ENCODE measurements around the gene RABGEF1.
"Not testable (repeated sequence)": the region's sequence is repeated elsewhere in the genome, so short reads cannot be mapped to it uniquely, and the experiment has no call there.

The RABGEF1 gene

GRCh38 chr7:66740302-66740979 is at the start of gene RABGEF1:
Gene RABGEF1, plus strand, starts transcription at chr7:66740733. Its CDS starts 31,167 bp downstream, at chr7:66771900.
- no peak for FAIRE-seq
- peak; percentile 80 for DNase-seq (ENCODE audit: low spot score)

- no peak for DNase-seq (ENCODE audit: low spot score)
- no peak for FAIRE-seq
These were observed 47.2 kb upstream of the RABGEF1 start for GRCh38 chr7:66693331-66693730.

DNA sequence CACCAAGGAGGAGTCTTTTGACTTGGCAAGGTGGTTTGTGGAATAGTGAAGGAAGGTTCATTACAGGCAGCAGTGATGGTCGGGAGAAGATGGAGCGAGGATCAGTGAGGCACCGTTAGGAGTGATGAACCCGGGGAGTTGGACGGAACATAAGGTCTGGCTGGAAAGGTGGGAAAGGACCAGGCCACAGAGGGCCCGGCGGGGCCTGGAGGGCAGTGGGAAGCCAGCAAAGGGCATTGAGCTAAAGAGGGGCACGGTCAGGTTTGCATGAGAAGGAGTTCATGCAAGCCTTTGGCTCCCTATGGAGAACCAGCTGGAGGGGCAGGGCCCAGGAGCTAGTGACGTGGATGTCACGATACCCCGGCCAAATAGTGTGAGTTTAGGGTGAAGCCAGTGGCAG is 46.2 kb upstream of the RABGEF1 start:
- no peak for DNase-seq (ENCODE audit: low spot score)
- FAIRE-seq = no peak

GRCh38 chr7:66695417-66695816 is 45.1 kb upstream of the RABGEF1 start:
- FAIRE-seq; DNase-seq (ENCODE audit: low spot score): not testable (repeated sequence)

DNA sequence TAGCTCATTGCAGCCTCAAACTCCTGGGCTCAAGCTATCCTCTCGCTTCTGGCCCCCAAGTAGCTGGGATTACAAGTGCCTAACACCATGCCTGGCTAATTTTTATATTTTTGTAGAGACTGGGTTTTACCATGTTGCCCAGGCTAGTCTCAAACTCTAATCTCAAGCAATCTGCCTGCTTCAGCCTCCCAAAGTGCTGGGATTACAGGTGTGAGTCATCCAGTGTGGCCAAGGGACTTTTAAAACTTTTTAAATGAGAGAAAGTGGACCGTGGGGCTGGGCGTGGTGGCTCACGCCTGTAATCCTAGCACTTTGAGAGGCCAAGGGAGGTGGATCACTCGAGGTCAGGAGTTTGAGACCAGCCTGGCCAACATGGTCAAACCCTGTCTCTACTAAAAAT is 44.4 kb upstream of the RABGEF1 start:
- FAIRE-seq; DNase-seq (ENCODE audit: low spot score): not testable (repeated sequence)

GRCh38 chr7:66696774-66697191 is 43.8 kb upstream of the RABGEF1 start:
- FAIRE-seq = no peak
- DNase-seq (ENCODE audit: low spot score) = no peak

DNA sequence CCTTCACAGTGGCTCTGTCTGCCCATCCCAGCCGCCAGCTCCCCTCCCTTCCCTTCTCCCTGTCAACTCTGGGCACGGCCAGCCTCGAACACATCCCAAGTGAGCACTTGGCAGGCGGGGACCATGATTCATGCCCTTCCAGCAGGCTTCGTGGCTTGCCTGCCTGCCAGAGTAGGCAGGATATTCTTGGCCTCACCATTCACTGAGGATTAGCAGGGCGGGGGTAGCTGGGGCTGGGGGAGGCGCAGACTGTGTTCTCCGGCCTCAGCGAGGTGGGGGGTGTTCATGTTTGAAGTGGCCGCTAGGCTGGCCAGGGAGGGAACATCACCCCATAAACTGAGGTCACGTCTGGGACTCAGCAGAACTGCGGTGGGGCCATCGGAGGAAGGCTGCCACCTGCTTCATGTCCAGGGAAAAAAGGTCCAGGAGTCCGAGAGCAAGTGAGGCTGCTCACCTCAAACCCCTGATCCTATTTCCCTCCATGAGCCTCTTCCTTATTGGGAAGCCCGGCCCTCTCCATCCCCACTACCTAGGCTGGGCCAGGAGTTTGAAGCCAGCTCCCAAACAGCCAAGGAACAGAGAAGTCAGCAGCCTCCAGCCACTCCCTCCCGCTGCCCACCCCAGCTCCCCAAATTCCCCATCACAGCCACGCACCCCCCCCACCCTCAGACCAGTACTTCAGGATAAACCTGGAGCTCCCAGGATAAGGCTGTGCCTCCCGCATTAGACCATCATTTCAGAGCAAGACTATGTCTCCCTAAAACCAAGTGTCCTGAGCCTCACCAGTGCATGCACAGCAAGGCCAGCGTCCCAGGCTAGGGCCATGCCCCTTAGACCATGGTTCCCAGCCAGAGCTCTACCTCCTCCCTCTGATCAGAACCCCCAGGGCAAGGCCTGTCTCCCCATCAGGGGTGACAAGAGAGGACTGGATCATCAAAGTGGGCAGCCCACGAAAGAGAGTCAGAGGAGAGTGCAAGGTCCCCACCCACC is 42.8 kb upstream of the RABGEF1 start:
- FAIRE-seq = no peak
- DNase-seq (ENCODE audit: low spot score) = no peak

- DNase-seq (ENCODE audit: low spot score) = no peak
- no peak for FAIRE-seq
These were observed 41.8 kb upstream of the RABGEF1 start for GRCh38 chr7:66698652-66699205.

DNA sequence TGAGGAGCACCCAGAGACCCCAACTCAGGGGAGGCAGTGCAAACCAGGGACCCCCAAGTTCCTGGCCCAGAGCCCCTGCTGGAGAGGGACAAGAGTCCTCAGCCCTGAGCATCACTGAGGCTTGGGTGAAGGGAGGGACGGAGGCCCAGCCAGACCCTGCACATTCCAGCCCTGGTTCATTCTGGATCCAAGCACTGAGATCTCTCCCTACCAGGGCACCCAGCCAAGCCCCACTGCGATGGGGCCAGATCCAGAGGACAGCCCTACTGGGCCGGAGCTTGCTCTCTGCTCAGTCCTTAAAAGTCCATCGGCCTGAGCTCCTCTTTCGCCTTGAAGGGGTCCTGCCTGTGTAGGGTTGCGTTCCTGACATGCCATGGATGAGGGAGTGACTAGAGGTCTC is 40.5 kb upstream of the RABGEF1 start:
- DNase-seq (ENCODE audit: low spot score) = no peak
- FAIRE-seq = no peak

DNA sequence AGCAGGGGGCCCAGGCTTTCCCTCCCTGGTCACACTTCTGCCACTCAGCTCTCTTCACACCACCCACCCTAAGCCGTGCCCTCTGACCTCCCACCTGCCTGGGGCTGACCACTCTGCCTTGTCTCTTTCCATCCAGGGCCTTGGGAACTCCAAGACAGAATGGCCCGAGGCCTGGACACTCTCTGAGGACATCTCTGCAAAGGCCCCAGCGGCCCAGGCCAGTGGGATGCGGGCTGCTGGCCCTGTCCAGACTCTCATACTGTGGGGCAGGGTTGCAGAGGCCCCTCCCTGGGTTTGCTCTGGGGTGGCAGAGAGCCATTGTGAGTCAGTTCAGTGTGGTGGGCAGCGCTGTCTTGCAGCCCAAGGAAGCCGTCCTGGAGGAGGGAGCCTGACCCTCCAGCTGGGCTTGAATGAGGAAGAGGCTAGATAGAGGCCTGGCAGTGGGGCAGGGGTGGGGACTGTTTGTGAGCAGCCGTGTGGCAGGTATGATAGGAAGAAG is 39.9 kb upstream of the RABGEF1 start:
- no peak for FAIRE-seq
- no peak for DNase-seq (ENCODE audit: low spot score)

DNA sequence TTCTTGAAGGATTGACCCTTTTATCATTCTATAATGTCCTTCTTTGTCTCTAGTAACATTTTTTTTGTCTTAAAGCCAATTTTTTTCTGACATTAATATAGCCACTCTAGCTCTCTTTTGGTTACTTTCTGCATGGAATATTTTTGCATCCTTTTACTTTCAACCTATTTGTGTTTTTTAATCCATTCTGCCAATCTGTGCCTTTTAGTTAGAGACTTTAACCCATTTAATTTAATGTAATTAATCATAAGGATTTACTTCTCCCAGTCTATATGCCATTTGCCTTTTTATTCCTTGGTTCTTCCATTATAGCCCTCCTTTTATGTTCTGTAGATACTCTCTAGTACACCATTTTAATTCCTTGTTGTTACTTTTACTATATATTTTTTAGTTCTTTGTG is 32.7 kb upstream of the RABGEF1 start:
- DNase-seq (ENCODE audit: low spot score) (no peak), FAIRE-seq (no peak)

DNA sequence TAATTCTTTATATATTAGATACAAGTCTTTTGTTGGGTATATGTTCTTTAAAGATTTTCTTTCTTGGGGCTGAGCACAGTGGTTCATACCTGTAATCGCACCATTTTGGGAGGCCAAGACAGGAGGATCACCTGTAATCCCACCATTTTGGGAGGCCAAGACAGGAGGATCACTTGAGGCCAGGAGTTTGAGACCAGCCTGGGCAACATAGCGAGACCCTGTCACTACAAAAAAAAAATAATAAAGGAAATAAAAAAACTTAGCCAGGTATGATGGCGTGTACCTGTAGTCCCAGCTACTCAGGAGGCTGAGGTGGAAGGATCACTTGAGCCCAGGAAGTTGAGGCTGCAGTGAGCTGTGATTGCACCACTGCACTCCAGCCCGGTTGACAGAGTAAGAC is 29.8 kb upstream of the RABGEF1 start:
- not testable (repeated sequence) for DNase-seq (ENCODE audit: low spot score); FAIRE-seq

GRCh38 chr7:66713687-66714086 is 26.8 kb upstream of the RABGEF1 start:
- FAIRE-seq (no peak), DNase-seq (ENCODE audit: low spot score) (no peak)

- FAIRE-seq; DNase-seq (ENCODE audit: low spot score): not testable (repeated sequence)
These were observed 23.9 kb upstream of the RABGEF1 start for GRCh38 chr7:66716634-66717033.

DNA sequence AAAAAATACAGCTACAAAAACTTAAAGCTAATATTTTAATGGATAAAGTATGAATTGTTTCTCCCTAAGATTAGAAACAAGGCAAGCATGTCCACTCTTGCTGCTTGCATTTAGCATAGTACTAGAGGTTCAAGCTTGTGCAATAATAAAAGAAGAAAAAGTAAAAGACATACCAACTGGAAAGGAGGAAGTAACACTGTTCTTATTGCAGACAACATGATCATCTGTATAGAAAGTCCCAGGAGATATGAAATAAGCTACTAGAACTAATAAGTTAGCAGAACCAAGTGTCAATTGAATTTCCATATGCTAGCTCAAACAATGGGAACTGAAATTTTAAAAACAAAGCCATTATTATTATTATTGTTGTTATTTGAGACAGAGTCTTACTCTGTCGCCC is 20.0 kb upstream of the RABGEF1 start:
- FAIRE-seq (no peak), DNase-seq (ENCODE audit: low spot score) (no peak)

- no peak for DNase-seq (ENCODE audit: low spot score)
- no peak for FAIRE-seq
These were observed 14.7 kb upstream of the RABGEF1 start for GRCh38 chr7:66725843-66726242.

DNA sequence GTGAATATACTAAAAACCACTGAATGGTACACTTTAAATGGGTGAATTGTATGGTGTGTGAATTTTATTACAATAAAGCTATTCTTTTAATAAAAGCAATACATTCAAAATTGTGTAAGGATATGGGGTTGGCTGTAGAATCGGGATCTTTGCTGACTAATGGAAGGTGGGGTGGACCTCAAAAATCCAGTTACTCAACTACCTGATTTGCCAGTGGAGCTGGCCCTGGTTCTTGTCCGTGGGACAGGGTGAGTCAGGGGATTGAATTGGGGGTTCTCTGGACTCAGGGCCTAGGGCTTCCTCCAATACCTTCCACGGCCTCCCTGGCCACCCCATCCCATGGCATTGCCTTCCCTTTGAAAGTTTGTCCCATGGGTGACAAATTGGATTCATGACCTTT is 13.5 kb upstream of the RABGEF1 start:
- FAIRE-seq (no peak), DNase-seq (ENCODE audit: low spot score) (no peak)

- no peak for DNase-seq (ENCODE audit: low spot score)
- FAIRE-seq = no peak
These were observed 12.0 kb upstream of the RABGEF1 start for GRCh38 chr7:66728571-66728970.

GRCh38 chr7:66729274-66729673 is 11.3 kb upstream of the RABGEF1 start:
- no peak for FAIRE-seq

DNA sequence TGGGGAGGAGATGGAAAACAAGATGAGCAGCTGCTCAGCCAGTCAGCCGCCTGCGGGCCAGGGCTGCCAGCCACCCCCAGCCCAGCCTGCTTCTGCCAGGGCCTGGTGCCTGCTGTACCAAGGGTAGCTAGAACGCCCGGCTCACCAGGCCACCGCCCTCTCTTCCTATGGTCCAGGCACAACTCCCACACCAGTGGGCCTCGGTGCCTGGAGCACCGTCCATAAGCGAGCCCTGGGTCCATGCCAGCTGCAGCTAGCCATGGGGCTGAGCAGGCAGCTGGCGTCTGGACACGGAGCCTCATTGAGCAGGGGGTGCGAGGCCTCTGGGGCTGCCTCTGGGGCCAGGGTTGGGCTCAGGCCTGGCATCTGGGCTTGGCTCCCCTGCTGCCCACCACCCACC is 8.5 kb upstream of the RABGEF1 start:
- DNase-seq (ENCODE audit: low spot score) (no peak), FAIRE-seq (no peak)

More at GRCh38 chr7:66729274-66729673, 11.3 kb upstream of the RABGEF1 start:
- no peak for DNase-seq (ENCODE audit: low spot score)

- DNase-seq (ENCODE audit: low spot score) = no peak
- FAIRE-seq = no peak
These were observed 8.1 kb upstream of the RABGEF1 start for GRCh38 chr7:66732439-66732838.

DNA sequence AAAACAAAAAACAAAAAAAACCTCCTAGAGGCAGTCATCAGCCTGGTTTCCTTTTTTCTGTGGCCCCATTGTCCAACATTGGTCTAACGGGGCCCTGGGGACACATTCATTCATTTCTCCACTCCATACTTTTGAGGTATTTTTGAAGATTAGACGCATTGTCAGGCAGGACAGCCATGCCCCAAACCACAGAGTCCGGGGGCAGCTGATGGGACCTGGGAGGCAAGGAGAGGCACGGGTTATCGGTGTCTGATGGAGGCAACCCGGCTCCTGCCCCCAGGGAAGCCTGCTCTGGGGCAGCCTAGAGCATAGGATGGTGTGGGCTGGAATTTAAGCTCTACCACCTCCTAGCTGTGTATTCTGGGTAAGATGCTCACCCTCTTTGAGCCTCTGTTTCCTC is 6.5 kb upstream of the RABGEF1 start:
- DNase-seq (ENCODE audit: low spot score) = no peak
- no peak for FAIRE-seq
